ENCODE measurements around the gene SPACA7. TPM values are rescaled to one million over a fixed set of nuclear protein-coding genes. Genes with fewer than 3 reads are reported as not detected.
A peak's percentile ranks its signal among the peaks of the same experiment; 100 is the strongest.
"Not testable (repeated sequence)": the region's sequence is repeated elsewhere in the genome, so short reads cannot be mapped to it uniquely, and the experiment has no call there.

SPACA7 gene
- total RNA-seq, 1 experiment from 2014 or later: not detected

GRCh38 chr13:112416647-112417046, 40.5 kb downstream of the SPACA7 start:
- DNase-seq (ENCODE audit: low read depth): no peak

- no peak for DNase-seq (ENCODE audit: low read depth)
Measured at GRCh38 chr13:112417079-112417478, 40.9 kb downstream of the SPACA7 start.

- no peak for DNase-seq (ENCODE audit: low read depth)
Measured at GRCh38 chr13:112424098-112424497, 47.9 kb downstream of the SPACA7 start.

GRCh38 chr13:112428704-112429103, 52.5 kb downstream of the SPACA7 start:
- DNase-seq (ENCODE audit: low read depth): no peak

- no peak for DNase-seq (ENCODE audit: low read depth)
Measured at GRCh38 chr13:112431734-112432133, 55.6 kb downstream of the SPACA7 start.

GRCh38 chr13:112432734-112433133, 56.6 kb downstream of the SPACA7 start:
- DNase-seq (ENCODE audit: low read depth): not testable (repeated sequence)

GRCh38 chr13:112433517-112433916, 57.4 kb downstream of the SPACA7 start:
- not testable (repeated sequence) for DNase-seq (ENCODE audit: low read depth)

GRCh38 chr13:112434032-112434431, 57.9 kb downstream of the SPACA7 start:
- no peak for DNase-seq (ENCODE audit: low read depth)

GRCh38 chr13:112434937-112435523, 58.9 kb downstream of the SPACA7 start:
- DNase-seq (ENCODE audit: low read depth): no peak

- DNase-seq (ENCODE audit: low read depth): no peak
Measured at GRCh38 chr13:112435973-112436372, 59.8 kb downstream of the SPACA7 start.

GRCh38 chr13:112438094-112438493, 61.9 kb downstream of the SPACA7 start:
- no peak for DNase-seq (ENCODE audit: low read depth)

GRCh38 chr13:112438515-112438914, 62.4 kb downstream of the SPACA7 start:
- no peak for DNase-seq (ENCODE audit: low read depth)

GRCh38 chr13:112441226-112441625, 65.1 kb downstream of the SPACA7 start:
- no peak for DNase-seq (ENCODE audit: low read depth)

- no peak for DNase-seq (ENCODE audit: low read depth)
Measured at GRCh38 chr13:112441779-112442310, 65.7 kb downstream of the SPACA7 start.

GRCh38 chr13:112442483-112443090, 66.4 kb downstream of the SPACA7 start:
- no peak for DNase-seq (ENCODE audit: low read depth)

GRCh38 chr13:112443191-112443994, 67.2 kb downstream of the SPACA7 start:
- DNase-seq (ENCODE audit: low read depth): no peak

- DNase-seq (ENCODE audit: low read depth): peak; percentile 59
Measured at GRCh38 chr13:112443995-112444311, 67.8 kb downstream of the SPACA7 start.

- no peak for DNase-seq (ENCODE audit: low read depth)
Measured at GRCh38 chr13:112444416-112445399, 68.6 kb downstream of the SPACA7 start.

GRCh38 chr13:112445411-112446271, 69.5 kb downstream of the SPACA7 start:
- DNase-seq (ENCODE audit: low read depth): no peak

GRCh38 chr13:112446347-112446861, 70.2 kb downstream of the SPACA7 start:
- DNase-seq (ENCODE audit: low read depth): no peak

Measured in HT1080 (cell line).